Left renal pelvis (tissue), 4 donors: ENCODE data around the gene PITX3. TPM values are rescaled to one million over a fixed set of nuclear protein-coding genes. Genes with fewer than 3 reads are reported as not detected.
A peak's percentile ranks its signal among the peaks of the same experiment; 100 is the strongest.

Experiments used
- DNase-seq, 4 donors: peaks; one replicate each; pipeline ENCODE4 v3.0.0-alpha.2; 2013; ENCODE audit warnings: low read depth in 4 of 4, low spot score in 3 of 4
- polyA plus RNA-seq, 4 donors: library from polyadenylated mRNA; unstranded; fragments of 120-200 nt; gene quantifications; one replicate each; pipeline ENCODE4 v1.2.1, GENCODE V29; 2013; ENCODE audit not compliant: insufficient read length in 4 of 4

Gene PITX3
- polyA plus RNA-seq = 1 to 10 TPM in 1 of 4 donors, under 1 TPM in 3; 0.34 to 1.2 (median 0.72) TPM

- peak; percentile 83 to 89 (median 86) for DNase-seq
Measured at GRCh38 chr10:102241444-102242117, at the start of gene PITX3. PITX3 (minus strand) TSS chr10:102241512; CDS start chr10:102232080, 9,432 bp downstream.

- no peak for DNase-seq
Measured at GRCh38 chr10:102289840-102290239, 48.5 kb upstream of the PITX3 start.

- no peak for DNase-seq
Measured at GRCh38 chr10:102289356-102289755, 48.0 kb upstream of the PITX3 start.

GRCh38 chr10:102287991-102288390 lies 46.7 kb upstream of the PITX3 start:
- no peak for DNase-seq

- DNase-seq = no peak
Measured at GRCh38 chr10:102287538-102287937, 46.2 kb upstream of the PITX3 start.

- DNase-seq = peak in 2 of 4 donors; percentile 26 to 27
Measured at GRCh38 chr10:102286216-102286615, 44.9 kb upstream of the PITX3 start.

- DNase-seq = no peak
Measured at GRCh38 chr10:102285133-102285532, 43.8 kb upstream of the PITX3 start.

GRCh38 chr10:102284531-102284930 lies 43.2 kb upstream of the PITX3 start:
- no peak for DNase-seq

GRCh38 chr10:102283890-102284289 lies 42.6 kb upstream of the PITX3 start:
- DNase-seq = no peak

GRCh38 chr10:102283488-102283887 lies 42.2 kb upstream of the PITX3 start:
- DNase-seq = no peak

- DNase-seq = peak in 2 of 4 donors; percentile 8 to 18
Measured at GRCh38 chr10:102281102-102281487, 39.8 kb upstream of the PITX3 start.

- peak in 3 of 4 donors; percentile 16 to 29 (median 25) for DNase-seq
Measured at GRCh38 chr10:102280397-102281101, 39.2 kb upstream of the PITX3 start.

GRCh38 chr10:102279104-102279503 lies 37.8 kb upstream of the PITX3 start:
- no peak for DNase-seq

GRCh38 chr10:102275343-102275742 lies 34.0 kb upstream of the PITX3 start:
- DNase-seq = no peak

- no peak for DNase-seq
Measured at GRCh38 chr10:102274062-102274461, 32.8 kb upstream of the PITX3 start.

GRCh38 chr10:102269017-102269416 lies 27.7 kb upstream of the PITX3 start:
- DNase-seq = no peak

- no peak for DNase-seq
Measured at GRCh38 chr10:102268375-102268888, 27.1 kb upstream of the PITX3 start.

GRCh38 chr10:102267748-102268147 lies 26.4 kb upstream of the PITX3 start:
- no peak for DNase-seq

GRCh38 chr10:102266670-102267069 lies 25.4 kb upstream of the PITX3 start:
- DNase-seq = no peak

- DNase-seq = no peak
Measured at GRCh38 chr10:102264371-102264770, 23.1 kb upstream of the PITX3 start.

- no peak for DNase-seq
Measured at GRCh38 chr10:102262744-102263370, 21.5 kb upstream of the PITX3 start.
